Endothelial cell (in vitro differentiated cells): ENCODE measurements around the gene CRHR2. TPM values are rescaled to one million over a fixed set of nuclear protein-coding genes. Genes with fewer than 3 reads are reported as not detected.
A peak's percentile ranks its signal among the peaks of the same experiment; 100 is the strongest.
"Not testable (repeated sequence)": the region's sequence is repeated elsewhere in the genome, so short reads cannot be mapped to it uniquely, and the experiment has no call there.

Experiments
- DNase-seq: peaks from one replicate; pipeline ENCODE4 v3.0.0; 2021; ENCODE audit warnings: low spot score
- H3K27ac Mint-ChIP-seq: one replicate; pipeline ENCODE4 v1.8.0; 2021; ENCODE audit warnings: mixed read lengths, inconsistent platforms; ENCODE audit not compliant: unreplicated experiment
- H3K27me3 Mint-ChIP-seq: one replicate; pipeline ENCODE4 v1.8.0; 2021; ENCODE audit warnings: mild to moderate bottlenecking, moderate library complexity, mixed read lengths, inconsistent platforms; ENCODE audit not compliant: unreplicated experiment
- H3K36me3 Mint-ChIP-seq: one replicate; pipeline ENCODE4 v1.8.0; 2021; ENCODE audit warnings: mild to moderate bottlenecking, low read depth, mixed read lengths, inconsistent platforms; ENCODE audit not compliant: unreplicated experiment
- H3K4me1 Mint-ChIP-seq: one replicate; pipeline ENCODE4 v1.8.0; 2021; ENCODE audit warnings: mild to moderate bottlenecking, mixed read lengths, inconsistent platforms; ENCODE audit not compliant: unreplicated experiment
- H3K4me3 Mint-ChIP-seq: one replicate; pipeline ENCODE4 v1.8.0; 2021; ENCODE audit warnings: mild to moderate bottlenecking, mixed read lengths, inconsistent platforms; ENCODE audit not compliant: unreplicated experiment
- H3K9me3 Mint-ChIP-seq: one replicate; pipeline ENCODE4 v1.8.0; 2021; ENCODE audit warnings: mixed read lengths, inconsistent platforms; ENCODE audit not compliant: unreplicated experiment
- total RNA-seq: library from RNA; stranded (reverse); fragmentation: NEBNext Ultra II Directional; extraction: Animal tissue kit (Norgen Biotek cat#: 25700); gene quantifications from one replicate; pipeline ENCODE4 v1.2.1, GENCODE V29; 2021; ENCODE audit not compliant: unreplicated experiment
- TF ChIP-seq, protein P1 (sequence below): fragments of 200-600 bp; sonication (generic); IDR thresholded peaks from one replicate; pipeline ENCODE4 v1.5.0; 2021; ENCODE audit warnings: antibody characterized with exemption; ENCODE audit not compliant: unreplicated experiment

CRHR2 gene
- total RNA-seq, 1 donor from 2014 or later: 0.38 TPM

DNA sequence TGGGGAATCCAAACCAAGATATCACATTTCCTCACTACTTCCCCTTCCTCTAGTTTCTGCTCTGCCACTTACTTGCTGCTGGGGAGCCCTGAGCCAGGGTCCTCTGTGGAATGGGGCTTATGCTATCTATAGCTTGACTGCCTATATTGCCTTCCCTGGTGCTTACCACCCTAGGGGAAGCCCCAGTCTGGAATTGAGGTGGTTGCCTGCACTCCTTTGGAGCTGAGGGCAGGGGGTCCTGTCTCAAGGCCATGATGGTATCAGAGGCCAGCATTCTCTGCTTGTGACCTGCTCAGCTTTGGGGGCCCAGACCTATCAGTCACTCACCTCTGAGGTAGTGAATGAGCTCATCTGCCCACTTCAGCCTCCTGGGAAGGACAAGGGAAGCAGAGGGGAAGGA, 40.4 kb upstream of the CRHR2 start:
- H3K27me3 Mint-ChIP-seq: peaks cover 5% of the 10 kb centered on the region
- no peaks in the 10 kb centered on the region for H3K4me1 Mint-ChIP-seq
- H3K4me3 Mint-ChIP-seq: no peak overlapping the region
- TF ChIP-seq, protein P1, sequence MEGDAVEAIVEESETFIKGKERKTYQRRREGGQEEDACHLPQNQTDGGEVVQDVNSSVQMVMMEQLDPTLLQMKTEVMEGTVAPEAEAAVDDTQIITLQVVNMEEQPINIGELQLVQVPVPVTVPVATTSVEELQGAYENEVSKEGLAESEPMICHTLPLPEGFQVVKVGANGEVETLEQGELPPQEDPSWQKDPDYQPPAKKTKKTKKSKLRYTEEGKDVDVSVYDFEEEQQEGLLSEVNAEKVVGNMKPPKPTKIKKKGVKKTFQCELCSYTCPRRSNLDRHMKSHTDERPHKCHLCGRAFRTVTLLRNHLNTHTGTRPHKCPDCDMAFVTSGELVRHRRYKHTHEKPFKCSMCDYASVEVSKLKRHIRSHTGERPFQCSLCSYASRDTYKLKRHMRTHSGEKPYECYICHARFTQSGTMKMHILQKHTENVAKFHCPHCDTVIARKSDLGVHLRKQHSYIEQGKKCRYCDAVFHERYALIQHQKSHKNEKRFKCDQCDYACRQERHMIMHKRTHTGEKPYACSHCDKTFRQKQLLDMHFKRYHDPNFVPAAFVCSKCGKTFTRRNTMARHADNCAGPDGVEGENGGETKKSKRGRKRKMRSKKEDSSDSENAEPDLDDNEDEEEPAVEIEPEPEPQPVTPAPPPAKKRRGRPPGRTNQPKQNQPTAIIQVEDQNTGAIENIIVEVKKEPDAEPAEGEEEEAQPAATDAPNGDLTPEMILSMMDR: no peak
- H3K27ac Mint-ChIP-seq: no peak overlapping the region
- no peak for DNase-seq
- peaks cover 16% of the 10 kb centered on the region for H3K9me3 Mint-ChIP-seq
- H3K36me3 Mint-ChIP-seq: peaks cover 18% of the 10 kb centered on the region

DNA sequence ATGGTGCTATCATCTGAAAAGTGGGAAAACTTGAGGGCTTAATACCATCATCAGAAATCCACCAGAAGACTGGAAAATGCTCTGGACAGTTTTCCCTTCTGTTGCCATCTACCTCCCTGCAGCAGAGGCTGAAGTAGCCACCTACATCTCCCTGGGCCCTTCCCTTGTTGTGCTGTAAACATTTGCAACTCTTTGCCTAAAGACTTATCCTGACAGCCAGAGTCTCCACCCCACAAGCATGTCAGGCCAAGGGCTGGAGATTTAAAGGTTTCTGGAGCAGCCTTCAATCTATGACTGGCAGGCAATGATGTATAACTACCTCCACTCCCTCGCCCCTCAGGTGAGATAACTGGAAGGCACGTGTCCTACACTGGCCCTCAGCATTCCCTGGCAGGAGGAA, 39.9 kb upstream of the CRHR2 start:
- Mint-ChIP-seq H3K36me3 (peaks cover 20% of the 10 kb centered on the region), H3K27me3 (peaks cover 5% of the 10 kb centered on the region), H3K4me3 (no peak overlapping the region), H3K27ac (no peak overlapping the region), H3K9me3 (peaks cover 18% of the 10 kb centered on the region), H3K4me1 (no peaks in the 10 kb centered on the region)
- TF ChIP-seq, protein P1: no peak
- no peak for DNase-seq

DNA sequence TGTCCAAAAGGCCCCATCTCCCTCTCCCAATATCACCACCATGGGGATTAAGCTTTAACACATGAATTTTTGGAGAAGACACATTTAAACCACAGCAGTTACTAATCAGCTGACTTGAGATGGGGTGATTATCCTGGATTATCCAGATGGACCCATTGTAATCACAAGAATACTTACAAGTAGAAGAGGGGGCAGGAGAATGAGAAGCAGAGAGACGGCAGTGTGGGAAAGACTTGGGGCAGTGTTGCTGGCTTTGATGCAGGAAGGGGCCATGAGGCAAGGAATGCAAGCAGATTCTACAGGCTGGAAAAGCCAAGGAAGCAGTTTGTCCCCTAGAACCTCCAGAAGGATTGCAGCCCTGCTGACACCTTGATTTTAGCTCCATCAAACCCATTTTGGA, 39.0 kb upstream of the CRHR2 start:
- H3K27me3 Mint-ChIP-seq: peaks cover 7% of the 10 kb centered on the region
- TF ChIP-seq, protein P1: no peak
- H3K36me3 Mint-ChIP-seq: peaks cover 26% of the 10 kb centered on the region
- no peak for DNase-seq
- H3K4me3 Mint-ChIP-seq: no peak overlapping the region
- H3K4me1 Mint-ChIP-seq: no peaks in the 10 kb centered on the region
- H3K27ac Mint-ChIP-seq: no peak overlapping the region
- H3K9me3 Mint-ChIP-seq: peaks cover 23% of the 10 kb centered on the region

DNA sequence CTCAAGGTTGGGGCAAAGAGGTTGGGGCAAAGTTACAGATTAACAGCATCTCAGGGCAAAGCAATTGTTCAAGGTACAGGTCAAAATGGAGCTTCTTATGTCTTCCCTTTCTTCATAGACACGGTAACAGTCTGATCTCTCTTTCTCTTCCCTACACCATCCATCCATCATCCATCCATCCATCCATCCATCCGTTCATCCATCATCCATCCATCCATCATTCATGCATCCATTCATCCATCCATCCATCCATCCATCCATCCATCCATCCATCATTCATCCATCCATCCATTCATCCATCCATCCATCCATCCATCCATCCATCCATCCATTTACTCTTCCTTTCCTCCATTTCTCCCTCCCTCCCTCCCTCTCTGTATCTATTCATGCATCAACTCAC, 37.2 kb upstream of the CRHR2 start:
- H3K4me3 Mint-ChIP-seq: peak overlapping the region; percentile 76
- H3K4me1 Mint-ChIP-seq, H3K27me3 Mint-ChIP-seq, H3K27ac Mint-ChIP-seq, DNase-seq: not testable (repeated sequence)
- H3K36me3 Mint-ChIP-seq: peaks cover 35% of the 10 kb centered on the region
- H3K9me3 Mint-ChIP-seq: peaks cover 23% of the 10 kb centered on the region

DNA sequence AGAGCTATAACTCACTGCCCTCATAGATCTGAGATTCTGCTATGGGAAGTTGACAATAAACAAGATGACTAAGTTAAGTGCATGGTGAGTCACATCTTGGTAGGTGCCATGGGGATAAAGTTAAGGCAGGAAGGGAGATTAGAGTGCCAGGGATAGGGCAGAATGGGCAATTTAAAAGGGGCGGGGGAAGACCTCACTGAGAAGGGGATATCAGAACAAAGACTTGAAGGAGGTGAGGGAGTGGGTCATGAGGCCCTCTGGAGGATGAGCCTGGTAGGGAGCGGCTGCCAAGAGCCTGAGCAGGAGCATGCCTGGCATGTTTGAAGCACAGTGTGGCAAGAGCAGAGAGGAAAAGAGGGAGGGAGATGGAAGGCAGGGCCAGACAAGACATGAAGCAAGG, 34.9 kb upstream of the CRHR2 start:
- no peak for DNase-seq
- TF ChIP-seq, protein P1: no peak
- peaks cover 9% of the 10 kb centered on the region for H3K27me3 Mint-ChIP-seq
- H3K9me3 Mint-ChIP-seq: peaks cover 23% of the 10 kb centered on the region
- H3K36me3 Mint-ChIP-seq: peaks cover 35% of the 10 kb centered on the region
- peak overlapping the region; percentile 15 for H3K4me3 Mint-ChIP-seq
- no peak overlapping the region for H3K27ac Mint-ChIP-seq
- H3K4me1 Mint-ChIP-seq: no peaks in the 10 kb centered on the region

DNA sequence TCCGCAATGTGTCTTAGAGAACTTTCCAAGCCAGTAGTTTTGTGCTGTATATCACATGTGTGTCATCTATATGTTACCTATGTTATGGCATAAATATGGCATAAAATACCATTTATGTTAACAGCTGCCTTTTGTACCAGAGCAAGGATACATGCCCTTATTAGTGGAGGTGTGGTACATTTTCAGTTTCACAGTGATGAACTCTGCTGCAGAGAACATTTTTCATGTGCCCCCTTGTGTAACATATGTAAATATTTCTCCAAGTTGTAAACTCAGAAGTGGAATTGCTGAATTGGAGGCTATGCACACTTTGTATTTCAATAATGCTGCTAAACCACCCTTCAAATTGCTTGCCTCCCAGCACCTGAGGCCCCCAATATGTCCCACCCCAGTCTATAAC, 31.9 kb upstream of the CRHR2 start:
- Mint-ChIP-seq H3K4me1 (no peaks in the 10 kb centered on the region), H3K27me3 (peaks cover 7% of the 10 kb centered on the region), H3K36me3 (peaks cover 26% of the 10 kb centered on the region), H3K27ac (no peak overlapping the region), H3K9me3 (peaks cover 13% of the 10 kb centered on the region), H3K4me3 (no peak overlapping the region)
- TF ChIP-seq, protein P1: no peak
- no peak for DNase-seq
